ENCODE data around the gene CDKN2C.

Gene CDKN2C

DNA sequence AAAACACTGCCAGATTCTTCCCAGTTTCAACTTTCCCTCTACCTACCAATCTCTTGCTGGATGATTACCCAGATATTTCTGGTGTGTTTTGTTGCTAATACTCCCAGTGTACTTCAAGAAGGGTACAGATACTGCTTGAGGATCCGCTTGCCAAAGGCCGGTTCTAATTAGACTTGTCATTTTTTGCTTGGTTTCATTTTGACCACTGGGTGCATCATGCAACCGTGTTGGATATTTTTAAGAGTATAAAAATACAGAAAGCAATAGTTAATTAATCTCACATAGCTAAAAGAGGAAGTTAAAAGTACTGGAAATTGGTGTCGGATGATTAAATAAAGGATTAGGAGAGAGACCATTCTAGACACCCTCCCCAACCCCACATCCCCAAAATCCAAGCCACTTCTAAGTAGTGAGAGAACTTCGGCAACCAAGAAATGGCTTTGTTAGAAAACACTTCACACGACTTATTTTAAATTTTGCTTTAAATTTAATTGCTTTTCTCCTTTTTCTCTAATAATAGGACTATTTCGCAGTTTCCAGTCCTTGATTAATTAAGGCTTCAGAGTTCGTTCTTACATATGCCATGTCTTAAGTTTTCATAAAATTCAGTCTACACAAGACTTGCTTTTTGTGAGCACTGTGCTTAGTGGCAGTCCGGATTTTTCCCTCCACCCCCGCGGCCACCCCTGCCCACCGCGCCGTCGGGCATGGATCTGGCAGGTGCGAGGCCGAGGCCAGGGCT is 2.5 kb upstream of the CDKN2C start:
- Histone ChIP-seq H3K27me3 (ENCODE audit: insufficient read depth, low read length) (peaks cover 92% of the 10 kb centered on the region), H3K9ac (ENCODE audit: low read depth, low read length) (no peak overlapping the region)

DNA sequence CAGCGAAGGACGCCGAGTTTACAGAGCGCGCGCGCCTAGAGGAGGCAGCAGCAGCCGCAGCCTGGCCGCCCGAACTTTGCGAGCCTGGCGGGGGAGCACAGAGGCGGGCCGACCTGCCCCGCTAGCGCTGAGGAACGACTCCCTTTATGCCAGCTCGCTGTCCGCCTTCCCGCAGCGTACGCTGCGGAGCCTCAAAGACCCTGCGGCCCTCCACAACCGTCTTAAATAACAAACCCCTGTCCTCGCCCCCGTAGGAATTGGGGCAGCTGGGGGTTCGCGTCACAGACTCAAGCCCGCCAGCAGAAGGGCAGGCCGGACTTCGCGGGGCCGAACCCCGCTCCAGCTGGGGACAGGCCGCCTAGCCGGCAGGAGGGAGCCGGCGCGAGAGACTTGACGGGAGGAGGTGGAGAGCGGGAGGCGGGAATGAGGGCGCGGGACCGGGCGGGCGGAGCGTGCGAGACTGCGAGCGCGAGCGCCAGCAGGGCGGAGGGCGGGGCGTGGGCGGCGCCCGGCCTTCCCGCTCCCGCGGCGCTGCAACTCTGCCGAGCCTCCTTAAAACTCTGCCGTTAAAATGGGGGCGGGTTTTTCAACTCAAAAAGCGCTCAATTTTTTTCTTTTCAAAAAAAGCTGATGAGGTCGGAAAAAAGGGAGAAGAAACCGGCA is 1.8 kb upstream of the CDKN2C start:
- peaks cover 98% of the 10 kb centered on the region for H3K27me3 ChIP-seq (ENCODE audit: insufficient read depth, low read length)
- no peaks in the 10 kb centered on the region for H3K36me3 ChIP-seq (ENCODE audit: insufficient read depth, low read depth, low read length)
- H3K4me1 ChIP-seq (ENCODE audit: insufficient read depth, low read length): peaks cover 9% of the 10 kb centered on the region; the same call in 1 of the 2 replicates
- H3K9ac ChIP-seq (ENCODE audit: low read depth, low read length): no peak overlapping the region
- H3K4me3 ChIP-seq (ENCODE audit: low read length): peak overlapping the region; percentile 62
- H3K9me3 ChIP-seq (ENCODE audit: insufficient read depth, low read depth, low read length): no peaks in the 10 kb centered on the region
- H3K27ac ChIP-seq (ENCODE audit: low read length): no peak overlapping the region

More for the DNA sequence above, 2.5 kb upstream of the CDKN2C start:
- Histone ChIP-seq H3K4me1 (ENCODE audit: insufficient read depth, low read length) (peaks cover 9% of the 10 kb centered on the region; the same call in 1 of the 2 replicates), H3K9me3 (ENCODE audit: insufficient read depth, low read depth, low read length) (no peaks in the 10 kb centered on the region), H3K27ac (ENCODE audit: low read length) (no peak overlapping the region), H3K36me3 (ENCODE audit: insufficient read depth, low read depth, low read length) (no peaks in the 10 kb centered on the region), H3K4me3 (ENCODE audit: low read length) (peak overlapping the region; percentile 62; the same call in 1 of the 2 replicates)

DNA sequence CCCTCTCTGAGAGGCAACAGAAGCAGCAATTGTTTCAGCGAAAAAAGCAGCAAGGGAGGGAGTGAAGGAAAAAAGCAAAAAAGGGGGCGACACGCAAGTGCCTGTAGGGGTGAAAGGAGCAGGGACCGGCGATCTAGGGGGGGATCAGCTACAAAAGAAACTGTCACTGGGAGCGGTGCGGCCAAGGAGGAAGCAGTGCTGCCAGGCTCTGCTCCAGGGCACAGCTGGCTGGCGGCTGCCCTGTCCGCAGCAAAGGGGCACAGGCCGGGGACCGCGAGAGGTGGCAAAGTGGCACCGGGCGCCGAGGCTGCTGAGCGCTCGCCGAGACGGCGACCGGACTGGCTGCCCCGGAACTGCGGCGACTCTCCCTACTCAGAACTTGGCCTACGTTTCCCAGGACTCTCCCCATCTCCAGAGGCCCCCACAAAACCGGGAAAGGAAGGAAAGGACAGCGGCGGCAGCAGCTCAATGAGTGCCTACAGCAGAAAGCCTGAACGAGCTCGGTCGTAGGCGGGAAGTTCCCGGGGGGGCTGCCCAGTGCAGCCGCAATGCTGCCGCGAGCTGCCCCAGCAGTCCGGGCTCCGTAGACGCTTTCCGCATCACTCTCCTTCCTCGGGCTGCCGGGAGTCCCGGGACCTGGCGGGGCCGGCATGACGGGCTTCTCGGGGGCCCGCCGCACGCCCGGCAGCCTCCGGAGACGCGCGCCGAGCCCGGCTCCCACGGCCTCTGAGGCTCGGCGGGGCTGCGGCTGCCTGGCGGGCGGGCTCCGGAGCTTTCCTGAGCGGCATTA is 1.0 kb upstream of the CDKN2C start:
- peak overlapping the region; percentile 62 for H3K4me3 ChIP-seq (ENCODE audit: low read length)
- H3K4me1 ChIP-seq (ENCODE audit: insufficient read depth, low read length): peaks cover 9% of the 10 kb centered on the region; the same call in 1 of the 2 replicates
- H3K36me3 ChIP-seq (ENCODE audit: insufficient read depth, low read depth, low read length): no peaks in the 10 kb centered on the region
- H3K9me3 ChIP-seq (ENCODE audit: insufficient read depth, low read depth, low read length): no peaks in the 10 kb centered on the region
- no peak overlapping the region for H3K9ac ChIP-seq (ENCODE audit: low read depth, low read length)
- peaks cover 99% of the 10 kb centered on the region for H3K27me3 ChIP-seq (ENCODE audit: insufficient read depth, low read length)
- no peak overlapping the region for H3K27ac ChIP-seq (ENCODE audit: low read length)

DNA sequence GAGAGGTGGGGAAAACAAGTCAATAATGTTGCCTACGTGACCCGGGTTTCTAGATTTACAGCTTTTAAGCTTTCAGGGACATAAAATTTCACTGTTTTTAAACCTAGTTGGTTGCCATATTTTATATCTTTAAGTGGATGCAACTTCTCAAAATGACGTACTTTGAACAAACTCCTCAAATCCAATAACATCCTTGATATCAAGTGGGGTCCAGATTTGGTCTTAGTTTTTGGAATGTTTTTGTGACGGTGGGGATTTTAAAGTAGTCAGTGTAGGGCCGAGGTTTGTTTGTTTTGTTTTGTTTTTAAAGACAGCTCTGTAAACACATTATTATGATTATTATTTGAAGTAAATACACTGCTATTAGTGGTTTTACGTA is 453 bp downstream of the CDKN2C start:
- H3K4me3 ChIP-seq (ENCODE audit: low read length): no peak overlapping the region
- H3K9me3 ChIP-seq (ENCODE audit: insufficient read depth, low read depth, low read length): no peaks in the 10 kb centered on the region
- H3K27ac ChIP-seq (ENCODE audit: low read length): no peak overlapping the region
- peaks cover 9% of the 10 kb centered on the region; the same call in 1 of the 2 replicates for H3K4me1 ChIP-seq (ENCODE audit: insufficient read depth, low read length)
- H3K9ac ChIP-seq (ENCODE audit: low read depth, low read length): no peak overlapping the region
- H3K27me3 ChIP-seq (ENCODE audit: insufficient read depth, low read length): peaks cover 99% of the 10 kb centered on the region
- H3K36me3 ChIP-seq (ENCODE audit: insufficient read depth, low read depth, low read length): no peaks in the 10 kb centered on the region

DNA sequence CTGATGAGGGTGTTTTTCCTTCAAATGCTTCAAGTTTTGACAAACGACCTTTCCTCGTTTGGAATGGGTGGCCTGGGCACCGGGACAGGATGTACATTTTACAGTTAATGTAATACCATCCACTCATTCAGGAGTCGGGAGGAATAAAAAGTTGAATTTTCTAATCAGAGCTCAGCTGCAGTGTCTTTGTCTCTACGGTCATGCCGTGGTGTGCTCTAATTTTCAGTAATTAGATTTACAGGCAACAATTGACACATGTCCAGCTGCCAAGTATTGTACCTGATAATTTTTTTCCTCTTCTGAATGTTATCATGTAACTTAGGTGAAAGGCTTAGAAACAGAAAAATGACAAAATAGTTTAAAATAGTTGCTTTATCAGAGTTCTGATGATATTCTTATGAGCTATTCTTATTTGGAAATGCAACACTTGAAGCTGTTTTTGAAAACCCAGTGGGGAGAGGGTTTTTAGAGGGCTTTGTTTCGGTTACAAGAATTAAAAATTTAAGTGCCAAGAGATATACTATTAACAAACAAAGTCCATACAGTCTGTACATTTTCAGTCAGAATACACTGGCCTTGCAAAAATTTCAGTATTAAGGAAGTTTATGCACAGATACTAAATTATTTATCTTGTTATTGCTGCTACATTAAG is 1.0 kb downstream of the CDKN2C start:
- H3K9me3 ChIP-seq (ENCODE audit: insufficient read depth, low read depth, low read length): no peaks in the 10 kb centered on the region
- no peak overlapping the region for H3K4me3 ChIP-seq (ENCODE audit: low read length)
- H3K4me1 ChIP-seq (ENCODE audit: insufficient read depth, low read length): peaks cover 10% of the 10 kb centered on the region
- H3K9ac ChIP-seq (ENCODE audit: low read depth, low read length): no peak overlapping the region
- H3K27me3 ChIP-seq (ENCODE audit: insufficient read depth, low read length): peaks cover 99% of the 10 kb centered on the region
- no peaks in the 10 kb centered on the region for H3K36me3 ChIP-seq (ENCODE audit: insufficient read depth, low read depth, low read length)
- no peak overlapping the region for H3K27ac ChIP-seq (ENCODE audit: low read length)

DNA sequence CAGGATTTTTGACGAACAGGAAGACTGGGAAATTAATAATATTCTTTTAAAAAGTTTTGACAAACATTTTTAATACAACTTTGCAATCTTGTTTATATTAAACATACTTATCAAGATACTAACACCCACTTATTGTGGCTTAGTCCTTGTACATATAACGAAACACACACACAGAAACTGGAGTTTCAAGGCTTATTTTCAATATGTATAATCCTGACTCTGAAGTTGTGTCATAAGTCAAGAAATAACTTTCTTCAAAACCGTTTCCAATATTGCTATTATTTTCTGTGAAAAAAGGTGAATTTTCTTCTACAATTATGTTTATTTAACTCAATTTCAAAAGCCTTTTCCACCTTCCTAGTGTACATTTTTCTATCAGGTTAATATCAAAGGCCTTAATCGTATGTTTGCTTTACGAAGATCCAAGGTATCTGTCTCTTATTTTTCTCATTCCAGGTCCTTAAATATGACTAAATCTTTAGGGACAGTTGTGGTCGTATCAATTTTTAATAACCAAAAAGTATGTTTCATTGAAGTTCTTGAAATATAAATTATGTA is 1.8 kb downstream of the CDKN2C start:
- Histone ChIP-seq H3K27ac (ENCODE audit: low read length) (no peak overlapping the region), H3K4me3 (ENCODE audit: low read length) (no peak overlapping the region), H3K9ac (ENCODE audit: low read depth, low read length) (no peak overlapping the region), H3K4me1 (ENCODE audit: insufficient read depth, low read length) (peaks cover 17% of the 10 kb centered on the region), H3K36me3 (ENCODE audit: insufficient read depth, low read depth, low read length) (no peaks in the 10 kb centered on the region), H3K27me3 (ENCODE audit: insufficient read depth, low read length) (peaks cover 99% of the 10 kb centered on the region), H3K9me3 (ENCODE audit: insufficient read depth, low read depth, low read length) (no peaks in the 10 kb centered on the region)

DNA sequence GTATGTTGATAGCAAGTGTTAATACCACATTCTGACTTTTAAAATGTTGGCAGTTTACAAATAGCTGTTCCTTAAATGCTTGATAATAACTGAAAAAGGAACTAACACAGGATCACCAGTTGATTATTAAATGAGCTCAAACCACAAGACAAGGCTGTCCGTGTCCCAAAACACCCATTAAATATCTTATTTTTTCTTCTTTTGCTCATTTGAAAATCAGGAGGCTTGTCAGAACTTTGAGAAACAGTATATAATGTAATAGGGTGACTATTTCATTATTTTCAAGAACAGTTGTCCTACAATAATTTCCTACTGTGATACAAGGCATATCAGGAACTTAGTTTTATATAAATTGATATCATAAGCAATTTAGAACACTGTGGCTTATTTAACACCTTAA is 2.7 kb downstream of the CDKN2C start:
- H3K9me3 ChIP-seq (ENCODE audit: insufficient read depth, low read depth, low read length): no peaks in the 10 kb centered on the region
- no peak overlapping the region for H3K27ac ChIP-seq (ENCODE audit: low read length)
- H3K27me3 ChIP-seq (ENCODE audit: insufficient read depth, low read length): peaks cover 99% of the 10 kb centered on the region
- no peak overlapping the region for H3K4me3 ChIP-seq (ENCODE audit: low read length)
- no peaks in the 10 kb centered on the region for H3K36me3 ChIP-seq (ENCODE audit: insufficient read depth, low read depth, low read length)
- no peak overlapping the region for H3K9ac ChIP-seq (ENCODE audit: low read depth, low read length)
- H3K4me1 ChIP-seq (ENCODE audit: insufficient read depth, low read length): peaks cover 17% of the 10 kb centered on the region

DNA sequence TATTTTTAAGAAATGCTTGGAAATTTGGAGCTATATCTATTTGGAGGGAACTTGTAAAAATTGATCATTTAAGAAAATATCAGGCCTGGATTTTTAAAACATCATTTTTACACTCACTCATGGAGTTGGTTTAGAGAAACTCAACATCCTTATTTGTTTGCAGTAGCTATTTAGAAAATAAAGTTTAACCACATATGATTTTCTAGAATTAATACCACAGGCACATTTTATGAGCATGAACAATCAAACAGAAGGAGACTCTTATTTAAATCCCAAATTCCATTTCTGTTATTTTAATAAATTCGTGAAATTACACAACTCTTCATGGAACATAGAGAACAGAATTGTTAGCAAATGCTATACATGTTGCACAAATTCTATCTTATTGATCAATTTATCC is 3.2 kb downstream of the CDKN2C start:
- Histone ChIP-seq H3K27ac (ENCODE audit: low read length) (no peak overlapping the region), H3K4me1 (ENCODE audit: insufficient read depth, low read length) (peaks cover 16% of the 10 kb centered on the region), H3K4me3 (ENCODE audit: low read length) (no peak overlapping the region), H3K36me3 (ENCODE audit: insufficient read depth, low read depth, low read length) (no peaks in the 10 kb centered on the region), H3K9me3 (ENCODE audit: insufficient read depth, low read depth, low read length) (no peaks in the 10 kb centered on the region), H3K27me3 (ENCODE audit: insufficient read depth, low read length) (peaks cover 98% of the 10 kb centered on the region), H3K9ac (ENCODE audit: low read depth, low read length) (no peak overlapping the region)

DNA sequence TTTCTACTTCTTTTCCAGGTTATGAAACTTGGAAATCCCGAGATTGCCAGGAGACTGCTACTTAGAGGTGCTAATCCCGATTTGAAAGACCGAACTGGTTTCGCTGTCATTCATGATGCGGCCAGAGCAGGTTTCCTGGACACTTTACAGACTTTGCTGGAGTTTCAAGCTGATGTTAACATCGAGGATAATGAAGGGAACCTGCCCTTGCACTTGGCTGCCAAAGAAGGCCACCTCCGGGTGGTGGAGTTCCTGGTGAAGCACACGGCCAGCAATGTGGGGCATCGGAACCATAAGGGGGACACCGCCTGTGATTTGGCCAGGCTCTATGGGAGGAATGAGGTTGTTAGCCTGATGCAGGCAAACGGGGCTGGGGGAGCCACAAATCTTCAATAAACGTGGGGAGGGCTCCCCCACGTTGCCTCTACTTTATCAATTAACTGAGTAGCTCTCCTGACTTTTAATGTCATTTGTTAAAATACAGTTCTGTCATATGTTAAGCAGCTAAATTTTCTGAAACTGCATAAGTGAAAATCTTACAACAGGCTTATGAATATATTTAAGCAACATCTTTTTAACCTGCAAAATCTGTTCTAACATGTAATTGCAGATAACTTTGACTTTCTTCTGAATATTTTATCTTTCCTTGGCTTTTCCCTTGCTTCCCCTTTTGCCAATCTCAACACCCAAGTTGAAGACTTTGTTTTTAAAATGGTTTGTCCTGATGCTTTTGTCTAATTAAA is 4.0 kb downstream of the CDKN2C start:
- Histone ChIP-seq H3K27ac (ENCODE audit: low read length) (no peak overlapping the region), H3K27me3 (ENCODE audit: insufficient read depth, low read length) (peaks cover 98% of the 10 kb centered on the region), H3K4me1 (ENCODE audit: insufficient read depth, low read length) (peaks cover 20% of the 10 kb centered on the region), H3K4me3 (ENCODE audit: low read length) (no peak overlapping the region), H3K36me3 (ENCODE audit: insufficient read depth, low read depth, low read length) (no peaks in the 10 kb centered on the region), H3K9me3 (ENCODE audit: insufficient read depth, low read depth, low read length) (no peaks in the 10 kb centered on the region), H3K9ac (ENCODE audit: low read depth, low read length) (no peak overlapping the region)

DNA sequence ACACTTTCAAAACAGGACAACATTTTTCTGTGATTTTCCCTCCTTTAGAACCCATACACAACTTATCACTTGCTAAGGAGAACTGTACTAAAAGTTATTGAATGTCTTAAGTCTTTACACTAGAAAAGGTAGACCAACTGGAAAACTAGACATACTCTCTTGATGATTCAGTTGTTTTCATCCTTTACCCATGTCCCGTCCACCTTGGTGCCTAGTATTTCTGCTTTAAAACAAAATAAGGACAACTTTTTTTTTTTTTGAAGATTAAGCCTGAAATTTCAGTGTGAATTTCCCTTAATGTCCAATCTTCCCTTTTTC is 4.5 kb downstream of the CDKN2C start:
- Histone ChIP-seq H3K9me3 (ENCODE audit: insufficient read depth, low read depth, low read length) (no peaks in the 10 kb centered on the region), H3K9ac (ENCODE audit: low read depth, low read length) (no peak overlapping the region), H3K36me3 (ENCODE audit: insufficient read depth, low read depth, low read length) (no peaks in the 10 kb centered on the region), H3K4me1 (ENCODE audit: insufficient read depth, low read length) (peaks cover 20% of the 10 kb centered on the region), H3K27ac (ENCODE audit: low read length) (no peak overlapping the region), H3K4me3 (ENCODE audit: low read length) (no peak overlapping the region), H3K27me3 (ENCODE audit: insufficient read depth, low read length) (peaks cover 98% of the 10 kb centered on the region)

DNA sequence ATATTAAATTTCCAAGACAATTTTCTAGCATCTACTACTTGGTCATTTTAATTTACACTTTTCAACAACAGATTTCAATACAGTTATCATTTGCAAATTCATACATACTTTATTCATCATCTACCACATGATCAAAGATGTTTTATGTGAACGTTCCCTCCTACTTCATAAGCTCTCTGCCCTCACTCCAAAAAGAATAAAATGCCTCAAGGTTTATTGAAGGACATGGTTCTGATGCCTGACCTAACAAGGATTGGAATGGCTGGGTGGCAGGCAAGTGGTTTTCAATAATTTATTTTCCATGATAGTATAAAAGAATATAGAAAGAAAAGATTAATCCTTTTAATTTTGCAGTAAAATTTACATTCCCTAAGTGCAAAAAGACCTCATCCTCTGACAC is 5.4 kb downstream of the CDKN2C start:
- H3K4me3 ChIP-seq (ENCODE audit: low read length): no peak overlapping the region

More for the DNA sequence above, 5.4 kb downstream of the CDKN2C start:
- Histone ChIP-seq H3K27me3 (ENCODE audit: insufficient read depth, low read length) (peaks cover 98% of the 10 kb centered on the region), H3K9ac (ENCODE audit: low read depth, low read length) (no peak overlapping the region), H3K27ac (ENCODE audit: low read length) (no peak overlapping the region), H3K9me3 (ENCODE audit: insufficient read depth, low read depth, low read length) (no peaks in the 10 kb centered on the region), H3K36me3 (ENCODE audit: insufficient read depth, low read depth, low read length) (no peaks in the 10 kb centered on the region), H3K4me1 (ENCODE audit: insufficient read depth, low read length) (peaks cover 16% of the 10 kb centered on the region)

Data from iPS-20b (cell line).